ENCODE results near the gene ZSWIM3.
"Not testable (repeated sequence)": the region's sequence is repeated elsewhere in the genome, so short reads cannot be mapped to it uniquely, and the experiment has no call there.

Gene ZSWIM3

DNA sequence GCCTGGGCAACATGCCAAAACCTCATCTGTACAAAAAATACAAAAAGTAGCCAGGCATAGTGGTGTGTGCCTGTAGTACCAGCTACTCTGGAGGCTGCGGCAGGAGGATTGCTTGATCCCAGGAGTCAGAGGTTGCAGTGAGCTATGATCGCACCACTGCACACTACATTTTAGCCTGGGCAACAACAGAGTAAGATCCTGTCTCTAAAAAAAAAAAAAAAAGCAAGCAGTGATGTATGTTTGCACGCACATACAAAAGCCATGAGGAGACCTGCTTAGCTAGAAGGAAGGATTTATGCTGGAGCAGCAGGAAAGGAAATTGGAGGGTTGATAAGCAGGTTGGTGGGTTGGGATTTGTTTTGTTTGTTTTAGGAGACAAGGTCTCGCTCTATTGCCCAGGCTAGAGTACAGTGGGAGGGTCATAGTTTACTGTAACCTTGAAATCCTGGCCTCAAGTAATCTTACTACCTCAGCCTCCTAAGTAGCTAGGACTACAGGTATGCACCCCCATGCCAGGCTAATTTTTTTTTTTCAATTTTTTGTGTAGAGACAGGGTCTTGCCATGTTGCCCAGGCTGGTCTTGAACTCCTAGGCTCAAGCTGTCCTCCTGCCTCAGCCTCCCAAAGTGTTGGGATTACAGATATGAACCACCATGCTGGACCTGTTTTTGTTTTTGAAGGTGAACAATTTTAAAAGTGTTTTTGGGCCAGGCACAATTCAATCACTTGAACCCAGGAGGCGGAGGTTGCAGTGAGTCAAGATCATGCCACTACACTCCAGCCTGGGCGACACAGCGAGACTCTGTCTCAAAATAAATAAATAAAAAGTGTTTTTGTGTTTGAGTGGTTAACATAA, 4.0 kb downstream of the ZSWIM3 start:
- DNase-seq (ENCODE audit: low read depth): no peak

DNA sequence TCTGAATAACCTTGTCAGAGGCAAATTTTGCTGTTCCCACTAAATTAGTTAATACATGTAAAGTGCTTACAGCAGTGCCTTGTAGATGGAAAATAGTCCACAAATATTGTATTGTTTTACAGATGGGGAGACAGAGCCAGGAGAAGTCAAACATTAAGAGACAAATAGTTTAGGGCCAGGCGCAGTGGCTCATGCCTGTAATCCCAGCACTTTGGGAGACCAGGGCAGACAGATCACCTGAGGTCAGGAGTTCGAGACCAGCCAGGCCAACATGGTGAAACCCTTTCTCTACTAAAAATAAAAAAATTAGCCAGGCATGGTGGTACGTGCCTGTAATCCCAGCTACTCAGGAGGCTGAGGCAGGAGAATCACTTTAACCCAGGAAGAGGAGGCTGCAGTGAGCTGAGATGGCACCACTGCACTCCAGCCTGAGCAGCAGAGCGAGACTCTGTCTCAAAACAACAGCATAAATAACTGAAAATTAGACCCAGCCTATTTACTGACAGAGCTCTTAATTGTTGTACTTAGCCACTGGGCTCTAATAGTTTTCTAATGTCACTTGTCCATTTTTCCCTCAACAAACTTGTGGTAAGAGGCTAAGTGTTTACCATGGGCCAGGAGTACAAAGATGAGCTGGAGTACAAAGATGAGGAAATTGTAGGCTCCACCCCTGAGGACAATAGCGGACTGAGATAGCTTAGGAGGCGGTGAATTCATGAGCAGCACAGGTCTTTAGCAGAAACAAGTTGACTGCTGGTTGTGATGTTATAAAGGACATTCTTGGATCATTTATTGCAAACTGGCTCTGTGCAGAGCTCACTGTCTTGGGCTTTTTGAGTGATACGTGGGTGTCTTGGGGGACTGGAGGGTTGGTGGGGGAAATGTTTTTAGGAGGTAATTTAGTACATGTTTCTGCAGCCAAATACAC, 6.4 kb downstream of the ZSWIM3 start:
- no peak for DNase-seq (ENCODE audit: low read depth)

GRCh38 chr20:45866454-45866853, 9.0 kb downstream of the ZSWIM3 start:
- DNase-seq (ENCODE audit: low read depth): no peak

GRCh38 chr20:45867136-45867818, 9.9 kb downstream of the ZSWIM3 start:
- DNase-seq (ENCODE audit: low read depth): no peak

DNA sequence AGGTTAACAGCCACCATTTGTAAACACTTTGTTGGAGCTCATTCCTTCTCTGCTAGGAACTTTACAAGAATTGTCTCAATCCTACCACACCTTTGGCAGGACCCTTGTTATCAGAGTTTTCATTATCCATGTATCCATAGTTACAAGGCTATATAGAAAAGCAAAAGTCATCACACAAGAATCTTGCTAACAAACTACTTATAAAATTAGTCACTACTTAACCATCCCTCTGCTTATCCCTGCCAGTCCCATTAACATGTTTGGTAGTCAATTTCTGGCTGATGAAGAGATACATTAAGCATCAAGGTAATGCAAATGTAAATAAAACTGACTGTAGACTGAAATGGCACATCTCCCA, 10.4 kb downstream of the ZSWIM3 start:
- DNase-seq (ENCODE audit: low read depth): no peak

GRCh38 chr20:45872626-45873025, 15.2 kb downstream of the ZSWIM3 start:
- no peak for DNase-seq (ENCODE audit: low read depth)

- DNase-seq (ENCODE audit: low read depth): no peak
Measured at GRCh38 chr20:45873409-45874103, 16.1 kb downstream of the ZSWIM3 start.

- DNase-seq (ENCODE audit: low read depth): not testable (repeated sequence)
Measured at GRCh38 chr20:45874104-45874481, 16.7 kb downstream of the ZSWIM3 start.

GRCh38 chr20:45874576-45874975, 17.2 kb downstream of the ZSWIM3 start:
- no peak for DNase-seq (ENCODE audit: low read depth)

GRCh38 chr20:45878076-45878761, 20.8 kb downstream of the ZSWIM3 start:
- DNase-seq (ENCODE audit: low read depth): no peak

- peak; percentile 96 for DNase-seq (ENCODE audit: low read depth)
Measured at GRCh38 chr20:45880988-45881788, 23.8 kb downstream of the ZSWIM3 start, which contains the start of gene ZSWIM1. ZSWIM1 (plus strand) TSS chr20:45881227; CDS start chr20:45882593, 1,366 bp downstream.

- no peak for DNase-seq (ENCODE audit: low read depth)
Measured at GRCh38 chr20:45882469-45883099, 25.2 kb downstream of the ZSWIM3 start.

- no peak for DNase-seq (ENCODE audit: low read depth)
Measured at GRCh38 chr20:45883100-45883469, 25.7 kb downstream of the ZSWIM3 start.

DNA sequence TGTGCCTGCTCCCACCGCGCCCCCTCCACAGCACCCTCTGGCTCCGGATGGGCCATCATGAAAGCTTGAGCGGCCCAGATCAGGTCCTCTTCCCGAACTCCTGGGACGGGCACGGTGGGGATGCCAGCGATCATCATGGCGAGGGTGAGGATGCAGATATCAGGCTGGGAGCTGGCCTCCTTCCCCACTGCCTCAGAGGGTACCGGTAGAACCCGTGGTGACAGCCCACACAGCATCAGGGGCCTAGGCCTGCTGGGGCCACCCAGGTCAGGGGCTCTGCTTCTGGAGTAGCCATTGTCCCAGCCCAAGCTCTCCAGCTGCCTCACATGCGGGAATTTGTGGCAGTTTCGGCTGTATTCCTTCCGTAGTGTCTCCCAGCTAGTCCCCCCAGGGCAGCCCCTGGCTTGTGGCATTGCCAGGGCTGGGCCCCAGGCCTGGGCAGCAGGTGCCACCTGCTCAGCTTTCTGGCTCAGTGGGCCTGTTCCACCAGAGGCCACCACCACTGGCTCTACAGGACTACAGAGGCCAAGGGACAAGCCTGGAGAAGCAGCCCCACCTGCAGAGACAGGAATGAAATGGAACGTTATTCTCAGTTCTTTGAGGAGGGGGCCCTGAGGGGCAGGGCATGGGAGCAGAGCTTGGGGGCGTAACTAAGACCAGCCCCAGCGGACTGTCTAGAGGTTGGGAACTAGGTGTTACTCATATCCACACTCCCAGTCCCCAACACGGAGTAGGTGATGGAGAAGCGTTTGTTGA, 29.4 kb downstream of the ZSWIM3 start:
- no peak for DNase-seq (ENCODE audit: low read depth)

- DNase-seq (ENCODE audit: low read depth): no peak
Measured at GRCh38 chr20:45887346-45887715, 29.9 kb downstream of the ZSWIM3 start, which contains the start of gene SPATA25. SPATA25 (minus strand) TSS chr20:45887622; CDS start chr20:45887590, 32 bp downstream.

DNA sequence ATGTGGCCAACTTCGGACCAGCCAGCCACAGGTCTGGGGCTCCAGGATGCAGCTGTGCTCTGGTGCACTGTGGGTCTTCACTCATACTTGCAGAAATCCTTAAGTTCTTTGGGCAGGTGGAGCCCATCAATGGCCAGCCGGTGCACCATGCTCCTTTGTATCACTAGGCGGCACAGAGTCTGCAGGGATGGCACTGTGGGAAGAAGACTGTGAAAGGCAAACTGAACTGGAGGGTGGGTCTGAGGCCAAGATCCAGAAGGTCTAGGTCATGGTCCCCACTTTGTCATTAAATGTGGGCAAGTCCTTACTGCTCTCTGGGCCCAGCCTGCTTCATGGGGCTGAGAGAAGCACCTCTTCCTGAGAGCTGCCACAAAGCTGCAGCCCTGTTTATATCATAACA, 31.3 kb downstream of the ZSWIM3 start:
- DNase-seq (ENCODE audit: low read depth): no peak

- DNase-seq (ENCODE audit: low read depth): peak; percentile 49
Measured at GRCh38 chr20:45890077-45890984, 32.9 kb downstream of the ZSWIM3 start.
